ENCODE data around the gene ADAMTS8.

The ADAMTS8 gene

DNA sequence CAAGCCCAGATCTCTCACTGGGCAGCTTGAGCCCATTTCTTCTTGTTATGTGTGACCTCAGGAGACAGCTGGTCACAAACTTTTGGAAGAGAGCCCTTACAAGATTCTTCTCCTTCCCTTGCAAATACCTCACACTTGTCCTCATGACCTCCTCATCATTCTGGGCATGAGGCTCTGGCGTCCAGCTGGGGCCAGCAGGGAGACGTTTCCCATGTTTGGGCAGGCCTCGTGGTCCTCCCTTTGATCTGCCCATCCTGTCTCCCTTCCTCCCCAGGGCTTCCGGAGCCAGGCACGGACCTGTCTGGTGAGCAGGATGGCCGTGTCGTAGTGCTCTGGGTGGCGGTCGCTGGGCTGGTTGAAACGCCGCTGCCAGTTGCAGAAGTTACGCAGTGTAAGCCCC is 9.7 kb downstream of the ADAMTS8 start:
- no peak for DNase-seq

DNA sequence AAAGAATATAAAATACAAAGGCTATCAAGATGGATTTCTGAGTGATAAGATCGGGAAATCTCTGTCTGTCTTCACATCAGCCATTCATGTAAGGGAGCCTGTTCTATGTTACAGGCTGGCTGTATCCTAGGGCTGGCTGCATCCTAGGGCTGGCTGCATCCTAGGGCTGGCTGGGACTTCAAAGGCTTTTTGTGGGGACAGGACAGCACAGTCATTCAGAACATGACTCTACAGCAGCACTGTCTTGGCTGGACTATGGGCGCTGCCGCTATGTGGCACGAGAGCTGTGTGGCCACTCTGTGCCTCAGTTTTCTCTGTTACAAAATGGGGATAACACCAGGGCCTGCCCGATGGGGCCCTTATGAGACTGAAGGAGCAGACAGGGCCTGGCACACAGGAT is 10.2 kb downstream of the ADAMTS8 start:
- no peak for DNase-seq

DNA sequence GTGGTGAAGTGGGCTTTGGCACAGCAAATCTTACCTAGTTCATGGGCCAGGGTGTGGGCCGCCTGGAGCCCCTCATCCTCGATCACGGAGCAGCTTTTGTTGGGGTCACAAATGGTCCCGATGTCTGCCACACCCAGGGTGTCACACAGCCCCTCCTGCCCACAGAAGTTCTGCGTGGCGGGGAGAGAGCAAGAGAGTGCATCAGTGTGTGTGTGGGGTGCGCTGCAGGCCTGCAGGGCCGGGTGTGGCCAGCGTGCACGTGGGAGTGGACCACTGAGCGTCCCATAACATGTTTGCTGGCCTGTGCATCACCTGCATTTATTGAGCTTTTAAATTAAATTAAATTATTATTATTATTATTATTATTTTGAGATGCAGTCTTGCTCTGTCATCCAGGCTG is 11.5 kb downstream of the ADAMTS8 start:
- DNase-seq: no peak

GRCh38 chr11:130416530-130416882 is 11.9 kb downstream of the ADAMTS8 start:
- no peak for DNase-seq

- DNase-seq: no peak
Measured at GRCh38 chr11:130415731-130416529, 12.5 kb downstream of the ADAMTS8 start.

DNA sequence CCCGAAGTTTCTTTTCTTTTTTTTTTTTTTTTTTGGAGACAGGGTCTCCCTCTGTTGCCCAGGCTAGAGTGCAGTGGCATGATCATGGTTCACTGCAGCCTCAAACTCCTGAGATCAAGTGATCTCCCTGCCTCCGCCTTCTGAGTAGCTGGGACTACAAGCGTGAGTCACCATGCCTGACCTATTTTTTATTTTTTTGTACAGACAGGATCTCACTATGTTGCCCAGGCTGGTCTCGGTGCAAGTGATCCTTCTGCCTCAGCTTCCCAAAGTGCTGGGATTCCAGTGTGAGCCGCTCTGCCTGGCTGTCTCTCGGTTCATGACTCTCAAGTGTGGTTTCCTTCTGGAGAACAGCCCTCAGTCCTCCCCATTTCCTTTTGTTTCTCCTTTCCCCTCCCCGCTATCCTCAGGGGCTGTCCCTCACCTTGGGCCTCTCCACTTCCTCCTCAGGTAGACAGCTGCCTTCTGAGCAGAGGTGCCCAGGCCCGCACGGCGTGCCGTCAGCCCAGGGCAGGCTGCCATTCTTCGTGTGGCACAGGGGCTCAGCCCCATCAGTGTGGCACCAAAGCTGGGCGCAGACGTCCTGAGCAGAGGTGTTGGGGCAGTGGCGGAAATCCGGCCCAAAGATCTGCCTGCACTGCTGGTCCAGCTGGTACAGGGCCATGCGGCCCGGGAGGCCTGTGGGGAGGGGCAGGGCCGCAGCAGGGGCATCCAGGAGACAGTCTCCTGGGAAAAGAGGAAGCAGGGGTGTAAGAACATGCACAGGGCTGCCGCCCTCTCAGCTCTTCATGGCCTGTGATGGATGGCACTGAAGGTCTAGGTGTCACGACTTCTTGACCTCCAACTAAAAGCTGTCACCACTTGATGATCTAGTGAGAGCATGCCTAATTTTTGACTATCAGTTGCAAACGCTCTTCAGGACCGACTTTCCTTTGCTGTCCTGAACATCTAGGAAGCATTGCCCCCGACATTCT is 14.0 kb downstream of the ADAMTS8 start:
- DNase-seq: no peak

DNA sequence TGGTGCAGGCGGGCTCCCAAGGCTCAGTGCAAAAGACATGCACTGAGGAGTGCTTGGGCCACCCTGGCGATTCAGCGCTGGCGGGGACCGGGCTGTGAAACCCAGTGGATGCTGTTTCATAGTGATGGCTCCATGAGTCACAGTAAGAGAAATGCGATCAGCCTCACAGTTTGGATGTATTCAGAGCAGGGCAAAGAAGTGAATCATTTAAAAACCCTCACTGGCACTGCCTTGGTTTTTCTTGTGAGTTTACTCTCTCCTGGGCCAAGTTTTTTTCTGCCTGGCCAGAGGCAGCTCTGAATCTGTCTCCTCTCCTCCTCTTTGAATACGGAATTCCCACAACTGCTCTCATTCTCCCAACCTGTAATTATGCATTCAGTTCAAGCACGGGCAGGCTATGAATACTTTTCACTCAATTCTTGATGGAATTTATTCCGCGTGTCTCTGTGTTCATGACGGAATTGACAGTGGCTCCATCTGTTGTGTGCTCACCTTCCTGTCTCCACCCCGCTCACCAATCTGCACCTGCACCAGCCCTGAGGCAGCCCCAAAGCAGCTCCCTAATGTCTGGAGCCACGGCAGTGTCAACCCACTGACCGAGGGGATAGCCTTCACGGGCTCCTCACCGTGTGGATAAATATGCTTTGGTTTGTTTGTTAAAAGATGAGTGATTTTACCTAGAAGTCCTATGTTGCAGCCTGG is 14.9 kb downstream of the ADAMTS8 start:
- no peak for DNase-seq

GRCh38 chr11:130411223-130411622 is 17.2 kb downstream of the ADAMTS8 start:
- no peak for DNase-seq

- no peak for DNase-seq
Measured at GRCh38 chr11:130409594-130410388, 18.6 kb downstream of the ADAMTS8 start.

GRCh38 chr11:130408901-130409300 is 19.5 kb downstream of the ADAMTS8 start:
- DNase-seq: no peak

DNA sequence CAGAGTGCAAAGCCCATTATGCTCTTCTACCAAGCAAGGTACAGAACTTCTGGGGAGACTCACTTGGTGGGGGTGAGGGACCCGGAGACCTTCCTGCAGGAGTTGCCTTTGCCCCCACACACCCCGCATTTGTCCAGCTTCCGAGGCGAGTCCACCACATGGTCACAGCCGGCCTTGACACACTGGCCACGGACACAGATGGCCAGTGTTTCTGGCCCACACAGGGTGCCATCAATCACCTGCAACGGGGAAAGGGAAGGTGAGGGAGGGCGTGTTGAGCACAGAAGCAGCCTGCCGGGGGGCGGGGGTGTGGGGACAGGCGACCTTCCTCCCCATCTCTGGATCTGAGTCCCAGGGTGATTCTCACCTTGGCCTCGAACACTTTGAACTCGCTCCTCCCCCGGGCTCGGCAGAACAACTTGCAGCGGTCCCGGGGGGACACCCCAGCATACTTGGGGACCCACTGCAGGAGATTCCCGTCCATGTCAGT is 20.0 kb downstream of the ADAMTS8 start:
- no peak for DNase-seq

DNA sequence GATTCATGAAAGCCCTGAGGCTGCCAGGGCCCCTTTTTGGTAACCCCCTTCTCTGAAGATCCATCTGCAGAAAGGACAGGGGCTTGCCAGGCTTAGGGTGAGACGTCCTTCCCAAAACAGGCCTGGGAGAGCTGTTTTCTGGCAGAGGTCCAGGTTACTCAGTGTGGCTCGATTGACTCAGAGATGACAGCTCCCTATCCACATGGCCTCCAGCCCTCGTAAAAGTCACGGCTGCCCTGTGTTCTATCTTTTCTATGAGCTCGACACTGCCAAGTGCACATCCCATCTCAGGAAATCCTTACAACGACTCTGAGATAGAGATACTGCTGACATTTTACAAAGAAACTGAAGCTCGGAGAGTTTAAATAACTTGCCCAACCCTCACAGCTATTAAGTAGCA is 20.4 kb downstream of the ADAMTS8 start:
- no peak for DNase-seq

GRCh38 chr11:130405428-130405827 is 23.0 kb downstream of the ADAMTS8 start:
- DNase-seq: no peak

DNA sequence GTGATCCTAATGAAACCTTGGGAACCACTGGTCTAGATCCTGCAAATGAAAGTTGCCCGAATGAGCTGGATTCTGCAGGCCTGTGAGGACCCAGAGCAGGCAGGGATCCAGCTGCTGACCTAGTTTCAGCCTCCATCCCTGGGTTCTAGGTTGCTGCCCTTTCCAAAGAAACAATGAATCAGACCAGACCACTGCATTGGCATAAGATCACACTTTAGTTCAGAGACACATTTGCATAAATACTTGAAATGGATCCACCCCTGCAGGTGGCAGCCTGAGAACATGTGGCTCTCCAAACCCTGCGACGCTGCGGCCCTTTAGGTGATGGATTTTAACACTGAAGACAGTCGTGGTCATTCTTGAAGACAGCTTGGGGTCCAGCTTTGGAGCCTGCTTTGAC is 23.7 kb downstream of the ADAMTS8 start:
- no peak for DNase-seq

DNA sequence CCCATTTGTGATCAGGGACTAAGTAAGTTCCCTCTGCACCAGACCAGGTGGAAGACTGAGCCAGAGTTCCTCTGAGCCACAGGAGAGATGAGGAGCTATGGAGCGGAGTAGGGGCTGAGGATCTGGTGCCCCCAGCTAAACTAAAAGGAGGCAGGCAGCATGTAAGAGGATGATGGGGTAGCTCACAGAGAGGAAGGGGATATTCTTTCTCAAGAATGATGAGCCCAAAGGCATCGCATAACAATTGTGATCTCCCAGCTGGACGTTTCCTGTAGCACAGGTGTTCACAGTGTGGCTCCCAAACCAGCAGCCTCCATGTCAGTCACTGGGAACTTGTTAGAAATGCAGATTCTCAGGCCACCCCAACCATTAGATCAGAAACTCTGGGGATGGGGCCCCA is 24.4 kb downstream of the ADAMTS8 start:
- DNase-seq: no peak

DNA sequence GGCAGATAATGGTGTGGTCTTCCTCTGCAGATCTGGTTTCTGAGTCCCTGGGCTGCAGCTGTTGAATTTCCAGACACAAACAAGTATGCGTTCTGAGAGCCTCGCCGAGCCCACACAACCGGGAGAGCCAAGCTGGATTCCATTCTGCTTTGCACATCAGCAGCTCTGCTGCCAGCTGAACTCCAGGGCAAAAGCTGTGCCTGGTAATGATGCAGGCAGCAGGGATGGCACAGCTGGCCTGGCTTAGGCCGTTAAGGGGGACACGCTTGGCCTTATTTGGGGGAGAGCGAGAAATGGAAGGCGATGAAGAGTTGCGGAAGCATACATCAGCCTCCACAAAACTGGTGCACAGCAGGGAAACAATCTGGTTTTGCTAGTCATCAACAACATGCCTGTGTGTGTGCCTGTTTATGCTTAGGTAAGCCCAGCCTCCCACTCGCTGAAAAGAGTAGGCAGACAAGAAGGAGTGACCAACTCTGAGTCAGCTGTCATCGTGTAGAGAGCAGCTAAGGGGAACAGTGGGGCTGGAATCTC is 25.1 kb downstream of the ADAMTS8 start:
- no peak for DNase-seq

DNA sequence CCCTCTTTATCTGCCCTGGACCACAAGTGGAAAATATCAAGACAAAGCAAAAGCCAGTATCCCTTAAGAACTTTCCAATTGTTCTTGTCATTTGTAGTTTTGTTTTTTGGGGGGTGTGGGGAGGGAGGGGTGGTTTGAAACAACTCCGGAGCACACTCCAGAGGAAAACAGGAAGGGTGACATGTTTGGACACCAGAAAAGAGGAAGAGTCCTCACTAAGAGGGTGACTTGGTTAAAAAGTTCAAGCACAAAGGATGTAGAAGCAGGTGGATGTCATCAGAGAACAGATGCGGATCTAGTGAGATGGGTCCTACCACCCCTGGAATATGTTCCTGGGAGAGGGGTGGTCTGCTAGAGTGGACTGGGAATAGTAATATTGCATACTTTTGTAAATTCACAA is 25.8 kb downstream of the ADAMTS8 start:
- DNase-seq: no peak

DNA sequence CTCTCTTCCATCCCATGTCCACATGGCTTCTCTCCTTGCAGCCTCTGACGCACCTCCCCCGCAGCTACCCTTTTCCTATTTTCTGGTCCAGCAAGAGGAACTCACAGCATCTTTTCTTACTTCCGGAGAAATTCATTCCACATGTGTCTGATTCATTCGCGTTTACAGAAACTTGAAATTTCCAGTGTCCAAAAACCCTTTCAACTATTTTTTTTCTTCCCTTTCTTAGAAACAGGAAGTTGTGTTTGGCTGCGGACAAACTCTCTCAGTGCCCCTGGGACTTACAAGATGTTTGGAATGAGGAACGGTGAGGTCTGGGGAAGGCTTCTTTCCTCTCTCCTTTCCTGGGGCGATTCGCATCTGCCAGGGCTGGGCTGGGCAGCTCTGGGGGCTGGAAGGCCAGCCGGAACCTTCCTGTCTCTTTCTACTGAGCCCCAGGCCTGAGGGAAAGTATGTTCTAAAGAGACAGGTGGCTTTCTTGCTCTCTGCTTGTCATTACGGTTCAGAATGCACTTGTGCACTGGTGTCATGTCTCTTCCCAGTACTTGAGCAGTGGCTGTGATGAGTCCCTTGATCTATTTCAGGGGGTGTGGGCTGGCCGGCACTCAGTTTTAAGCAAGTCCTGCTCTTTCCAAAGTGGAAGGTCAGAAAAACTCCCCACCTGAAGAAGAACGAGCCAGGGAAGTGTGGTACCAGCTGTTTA is 27.5 kb downstream of the ADAMTS8 start:
- no peak for DNase-seq

DNA sequence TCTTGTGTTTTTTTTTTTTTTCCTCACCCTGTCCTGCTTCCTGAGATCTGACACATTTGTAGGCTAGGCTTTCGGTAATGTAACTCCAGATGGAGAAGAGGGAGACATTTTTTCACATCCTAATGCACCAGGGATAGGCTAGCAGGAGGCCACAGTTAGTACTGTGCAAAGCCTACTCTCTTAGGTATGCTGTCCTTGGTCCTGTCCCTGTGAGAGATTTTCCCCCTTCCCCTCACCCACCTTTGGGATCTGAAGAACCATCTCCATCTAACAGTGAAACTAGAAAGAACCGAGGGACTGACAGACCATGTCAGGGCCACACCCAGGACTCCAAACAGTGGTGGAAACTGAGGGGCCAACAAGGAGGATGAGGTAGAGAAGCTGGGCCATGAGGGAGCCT is 29.2 kb downstream of the ADAMTS8 start:
- no peak for DNase-seq

- DNase-seq: no peak
Measured at GRCh38 chr11:130397780-130398179, 30.6 kb downstream of the ADAMTS8 start.

DNA sequence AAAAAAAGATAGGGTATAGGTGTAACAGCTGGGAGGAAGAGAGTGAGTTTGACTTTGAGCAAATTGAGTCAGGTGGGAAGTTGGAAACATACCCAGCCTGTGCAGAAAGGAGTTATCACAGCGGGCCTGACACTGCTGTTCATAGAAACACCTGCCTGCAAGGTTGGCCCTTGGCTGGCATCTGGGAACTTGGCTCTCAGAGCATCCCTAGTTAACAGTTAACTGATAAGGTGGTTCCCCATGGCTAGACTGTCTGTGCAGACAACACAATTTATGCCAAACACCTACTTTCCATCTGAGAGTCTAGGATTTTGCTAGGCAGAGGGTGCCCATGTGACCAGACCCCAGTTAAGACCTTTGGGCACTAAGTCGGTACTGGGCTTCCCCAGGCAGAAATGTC is 31.4 kb downstream of the ADAMTS8 start:
- no peak for DNase-seq

- DNase-seq: no peak
Measured at GRCh38 chr11:130394615-130395014, 33.8 kb downstream of the ADAMTS8 start.
